SU-DHL-6 (cell line): ENCODE results near the gene IL27RA.

Experiments
- H2AFZ ChIP-seq: fragments of 200-600 bp; sonication (generic); 2 replicates; pipeline ENCODE4 v1.6.1; 2014; ENCODE audit warnings: low read depth, mild to moderate bottlenecking, moderate library complexity, mixed read lengths, antibody characterized with exemption, low read length; ENCODE audit not compliant: severe bottlenecking
- H3F3A ChIP-seq: fragments of 200-600 bp; shearing (Covaris generic); 2 replicates; pipeline ENCODE4 v1.6.0; 2016; ENCODE audit warnings: antibody characterized with exemption, mild to moderate bottlenecking; ENCODE audit not compliant: insufficient read depth
- H3K27ac ChIP-seq: fragments of 200-600 bp; sonication (generic); 2 replicates; pipeline ENCODE4 v1.5.1; 2016; ENCODE audit warnings: low read depth, mild to moderate bottlenecking, low read length, moderate library complexity, mixed read lengths
- H3K27me3 ChIP-seq: fragments of 200-600 bp; sonication (generic), shearing (Covaris generic); 2 replicates; pipeline ENCODE4 v1.6.0; 2014; ENCODE audit warnings: mild to moderate bottlenecking, low read length
- H3K36me3 ChIP-seq: fragments of 200-600 bp; sonication (generic); 2 replicates; pipeline ENCODE4 v1.6.1; 2014; ENCODE audit warnings: mild to moderate bottlenecking, low read length, mixed read lengths
- H3K4me2 ChIP-seq: fragments of 300-600, 200-600 bp; shearing (Covaris generic), sonication (generic); 2 replicates; pipeline ENCODE4 v1.6.0; 2014; ENCODE audit warnings: low read length, low read depth, mild to moderate bottlenecking; ENCODE audit not compliant: poor library complexity, severe bottlenecking
- H3K4me3 ChIP-seq: fragments of 200-600 bp; sonication (generic); 2 replicates; pipeline ENCODE4 v1.5.1; 2014; ENCODE audit warnings: antibody characterized with exemption, low read length, mild to moderate bottlenecking, mixed read lengths; ENCODE audit not compliant: insufficient read depth, poor library complexity, severe bottlenecking
- H3K79me2 ChIP-seq: fragments of 200-600 bp; sonication (generic); 2 replicates; pipeline ENCODE4 v1.6.1; 2014; ENCODE audit warnings: mild to moderate bottlenecking, low read length, moderate library complexity; ENCODE audit not compliant: insufficient read depth
- H3K9ac ChIP-seq: fragments of 200-600 bp; sonication (generic); 2 replicates; pipeline ENCODE4 v1.7.0; 2014; ENCODE audit warnings: mild to moderate bottlenecking, low read length
- H3K9me2 ChIP-seq: fragments of 200-600 bp; sonication (generic); replicated peaks from 2 replicates; pipeline ENCODE4 v1.6.1; 2014; ENCODE audit warnings: low read length; ENCODE audit not compliant: insufficient read depth
- H3K9me3 ChIP-seq: fragments of 200-600 bp; sonication (generic); 2 replicates; pipeline ENCODE4 v1.6.1; 2014; ENCODE audit warnings: low read length, mixed read lengths; ENCODE audit not compliant: insufficient read depth
- H4K20me1 ChIP-seq: fragments of 200-600 bp; sonication (generic); 2 replicates; pipeline ENCODE4 v1.6.1; 2014; ENCODE audit warnings: low read depth, mild to moderate bottlenecking, antibody characterized with exemption, low read length, moderate library complexity, mixed read lengths
- EZH2phosphoT487 ChIP-seq: fragments of 200-600 bp; sonication (generic), shearing (Covaris generic); conservative IDR thresholded peaks from 2 replicates; pipeline ENCODE4 v1.6.1; 2018; ENCODE audit warnings: mild to moderate bottlenecking, antibody characterized with exemption, low read length, moderate library complexity, mixed read lengths
- TF ChIP-seq, protein P1 (sequence below): fragments of 200-600 bp; sonication (generic); IDR thresholded peaks from one replicate; pipeline ENCODE4 v1.5.1; 2017; ENCODE audit warnings: antibody characterized with exemption, mild to moderate bottlenecking, low read length, moderate library complexity; ENCODE audit not compliant: insufficient read depth, poor library complexity, severe bottlenecking

IL27RA gene

DNA sequence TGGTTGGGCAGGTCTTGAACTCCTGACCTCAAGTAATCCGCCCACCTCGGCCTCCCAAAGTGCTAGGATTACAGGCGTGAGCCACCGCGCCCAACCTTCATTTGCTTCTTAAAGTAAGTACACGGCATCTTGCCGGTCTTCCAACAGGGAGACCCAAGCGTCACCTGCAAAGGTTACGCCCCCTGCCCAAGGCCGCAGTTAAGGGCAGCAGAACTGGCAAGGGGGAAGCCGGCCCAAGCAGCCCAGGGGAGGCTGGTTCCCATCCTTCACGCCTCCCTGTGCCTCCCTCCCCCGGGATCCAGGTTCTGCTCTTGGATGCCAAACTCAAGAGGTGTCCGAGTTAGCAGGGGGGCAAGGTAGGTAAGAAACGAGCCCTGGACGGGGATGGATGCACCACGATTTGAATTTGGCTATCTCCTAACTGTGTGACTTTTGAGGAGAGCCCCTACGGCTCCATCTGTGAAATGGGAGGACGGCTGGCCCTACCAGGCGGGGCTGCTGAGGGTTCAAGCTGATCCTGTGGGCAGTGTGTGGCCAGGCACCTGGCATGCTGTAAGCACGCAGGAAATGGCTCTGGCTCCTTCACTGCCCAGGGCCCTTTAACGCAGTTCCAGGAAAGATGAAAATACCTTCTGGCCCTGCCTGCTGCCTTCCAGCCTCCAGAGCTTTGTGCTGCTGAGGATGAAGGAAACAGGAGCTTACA lies 34.5 kb upstream of the IL27RA start:
- no peaks in the 10 kb centered on the region for H3F3A ChIP-seq
- H3K27me3 ChIP-seq = no peaks in the 10 kb centered on the region
- H2AFZ ChIP-seq = no peak overlapping the region
- H3K4me3 ChIP-seq = no peak overlapping the region
- peaks cover 4% of the 10 kb centered on the region; the same call in 1 of the 2 replicates for H3K79me2 ChIP-seq
- H3K27ac ChIP-seq = no peak overlapping the region
- H3K9me2 ChIP-seq = no peaks in the 10 kb centered on the region
- H3K4me2 ChIP-seq = no peak overlapping the region
- TF ChIP-seq, protein P1, sequence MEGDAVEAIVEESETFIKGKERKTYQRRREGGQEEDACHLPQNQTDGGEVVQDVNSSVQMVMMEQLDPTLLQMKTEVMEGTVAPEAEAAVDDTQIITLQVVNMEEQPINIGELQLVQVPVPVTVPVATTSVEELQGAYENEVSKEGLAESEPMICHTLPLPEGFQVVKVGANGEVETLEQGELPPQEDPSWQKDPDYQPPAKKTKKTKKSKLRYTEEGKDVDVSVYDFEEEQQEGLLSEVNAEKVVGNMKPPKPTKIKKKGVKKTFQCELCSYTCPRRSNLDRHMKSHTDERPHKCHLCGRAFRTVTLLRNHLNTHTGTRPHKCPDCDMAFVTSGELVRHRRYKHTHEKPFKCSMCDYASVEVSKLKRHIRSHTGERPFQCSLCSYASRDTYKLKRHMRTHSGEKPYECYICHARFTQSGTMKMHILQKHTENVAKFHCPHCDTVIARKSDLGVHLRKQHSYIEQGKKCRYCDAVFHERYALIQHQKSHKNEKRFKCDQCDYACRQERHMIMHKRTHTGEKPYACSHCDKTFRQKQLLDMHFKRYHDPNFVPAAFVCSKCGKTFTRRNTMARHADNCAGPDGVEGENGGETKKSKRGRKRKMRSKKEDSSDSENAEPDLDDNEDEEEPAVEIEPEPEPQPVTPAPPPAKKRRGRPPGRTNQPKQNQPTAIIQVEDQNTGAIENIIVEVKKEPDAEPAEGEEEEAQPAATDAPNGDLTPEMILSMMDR = no peak
- no peak for TF ChIP-seq EZH2phosphoT487
- H3K9me3 ChIP-seq = peaks cover 3% of the 10 kb centered on the region; the same call in 1 of the 2 replicates
- no peaks in the 10 kb centered on the region for H3K36me3 ChIP-seq
- no peak overlapping the region for H3K9ac ChIP-seq
- H4K20me1 ChIP-seq = no peaks in the 10 kb centered on the region

DNA sequence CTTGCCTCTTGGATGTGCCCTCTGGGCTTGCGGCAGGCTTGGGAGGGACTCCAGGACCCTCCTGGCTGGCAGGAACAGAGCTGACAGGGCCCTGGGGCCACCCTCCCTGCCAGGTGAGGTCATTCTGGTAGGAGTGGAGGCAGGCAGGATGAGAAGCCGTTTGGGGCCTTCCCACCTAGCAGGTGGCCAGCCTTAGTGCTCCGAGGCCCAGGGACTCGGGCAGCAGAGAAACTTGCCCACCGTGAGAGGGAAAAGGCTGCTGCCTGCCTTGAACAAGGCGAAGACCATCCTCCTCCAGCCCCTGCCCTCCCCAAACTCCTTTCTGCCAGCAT lies 34.0 kb upstream of the IL27RA start:
- H3K9ac ChIP-seq = no peak overlapping the region
- H2AFZ ChIP-seq = no peak overlapping the region
- H3K4me3 ChIP-seq = no peak overlapping the region
- H3K27ac ChIP-seq = no peak overlapping the region
- H3K79me2 ChIP-seq = peaks cover 4% of the 10 kb centered on the region; the same call in 1 of the 2 replicates
- H3K27me3 ChIP-seq = no peaks in the 10 kb centered on the region
- no peak overlapping the region for H3K4me2 ChIP-seq
- H3K9me2 ChIP-seq = no peaks in the 10 kb centered on the region
- TF ChIP-seq EZH2phosphoT487 = no peak
- TF ChIP-seq, protein P1 = no peak
- no peaks in the 10 kb centered on the region for H3F3A ChIP-seq
- peaks cover 3% of the 10 kb centered on the region; the same call in 1 of the 2 replicates for H3K9me3 ChIP-seq
- no peaks in the 10 kb centered on the region for H4K20me1 ChIP-seq
- no peaks in the 10 kb centered on the region for H3K36me3 ChIP-seq

GRCh38 chr19:13998426-13998825 lies 33.1 kb upstream of the IL27RA start:
- H3K27ac ChIP-seq = no peak overlapping the region
- H3K4me3 ChIP-seq = no peak overlapping the region
- no peak overlapping the region for H3K4me2 ChIP-seq
- peaks cover 3% of the 10 kb centered on the region; the same call in 1 of the 2 replicates for H3K9me3 ChIP-seq
- H3K36me3 ChIP-seq = no peaks in the 10 kb centered on the region
- H3K79me2 ChIP-seq = peaks cover 4% of the 10 kb centered on the region; the same call in 1 of the 2 replicates
- no peaks in the 10 kb centered on the region for H3K27me3 ChIP-seq
- no peaks in the 10 kb centered on the region for H3K9me2 ChIP-seq
- no peak overlapping the region for H2AFZ ChIP-seq
- H3F3A ChIP-seq = peaks cover 2% of the 10 kb centered on the region; the same call in 1 of the 2 replicates
- TF ChIP-seq EZH2phosphoT487 = no peak
- TF ChIP-seq, protein P1 = no peak
- H4K20me1 ChIP-seq = no peaks in the 10 kb centered on the region
- no peak overlapping the region for H3K9ac ChIP-seq
